Activated CD4-positive, alpha-beta T cell treated with anti-CD3 and anti-CD28 coated beads, Interleukin-2, amount 50 U/mL, for 24 hours (primary cell): ENCODE data around the gene GOLGA1.

Experiments
- DNase-seq, 2 donors: peaks; one replicate each; pipeline ENCODE4 v3.0.0-alpha.2; 2020; ENCODE audit warnings: low read depth in 1 of 2, low spot score in 1 of 2

Gene GOLGA1

GRCh38 chr9:124886866-124887492, 53.9 kb downstream of the GOLGA1 start:
- no peak for DNase-seq

GRCh38 chr9:124886461-124886860, 54.4 kb downstream of the GOLGA1 start:
- no peak for DNase-seq

- DNase-seq, result no peak
Observed at GRCh38 chr9:124885551-124885950, 55.3 kb downstream of the GOLGA1 start.

GRCh38 chr9:124884376-124884775, 56.5 kb downstream of the GOLGA1 start:
- no peak for DNase-seq

- no peak for DNase-seq
Observed at GRCh38 chr9:124882231-124882630, 58.7 kb downstream of the GOLGA1 start.

GRCh38 chr9:124881138-124881743, 59.6 kb downstream of the GOLGA1 start:
- DNase-seq, result no peak

- no peak for DNase-seq
Observed at GRCh38 chr9:124880501-124880900, 60.4 kb downstream of the GOLGA1 start.

GRCh38 chr9:124879226-124879625, 61.7 kb downstream of the GOLGA1 start:
- no peak for DNase-seq

GRCh38 chr9:124878518-124878917, 62.4 kb downstream of the GOLGA1 start:
- DNase-seq, result no peak

GRCh38 chr9:124878021-124878420, 62.9 kb downstream of the GOLGA1 start:
- DNase-seq, result no peak

- no peak for DNase-seq
Observed at GRCh38 chr9:124877021-124877782, 63.7 kb downstream of the GOLGA1 start.

GRCh38 chr9:124875501-124875900, 65.4 kb downstream of the GOLGA1 start:
- DNase-seq, result no peak

- no peak for DNase-seq
Observed at GRCh38 chr9:124873664-124874063, 67.2 kb downstream of the GOLGA1 start.

- no peak for DNase-seq
Observed at GRCh38 chr9:124871156-124871561, 69.7 kb downstream of the GOLGA1 start.

GRCh38 chr9:124870723-124871122, 70.2 kb downstream of the GOLGA1 start:
- DNase-seq, result no peak

GRCh38 chr9:124869986-124870560, 70.8 kb downstream of the GOLGA1 start:
- DNase-seq, result peak; percentile 80 to 86

- DNase-seq, result peak in 1 of 2 donors; percentile 44
Observed at GRCh38 chr9:124869466-124869985, 71.4 kb downstream of the GOLGA1 start.

- DNase-seq, result peak; percentile 86 to 91
Observed at GRCh38 chr9:124868511-124869465, 72.1 kb downstream of the GOLGA1 start.

- no peak for DNase-seq
Observed at GRCh38 chr9:124863371-124863871, 77.5 kb downstream of the GOLGA1 start.
